ENCODE measurements around the gene ADAMTS17. TPM values are rescaled to one million over a fixed set of nuclear protein-coding genes. Genes with fewer than 3 reads are reported as not detected.

Gene ADAMTS17
- polyA plus RNA-seq, 2 of the 4 experiments (the other 2 are of a cell fraction), result 0.05 TPM; not detected in 1

- Histone ChIP-seq H3K27ac (no peak overlapping the region), H3K4me2 (no peak overlapping the region), H3K4me3 (no peak overlapping the region), H3K9me3 (no peaks in the 10 kb centered on the region), H3K4me1 (no peaks in the 10 kb centered on the region)
- CTCF ChIA-PET, result no interaction called here
- TF ChIP-seq NPAS2 (CRISPR knock-in tag; IDR thresholded peaks at IDR 0.05; ENCODE audit: borderline replicate concordance), result no peak
- no peak for TF ChIP-seq POLR2A (IDR thresholded peaks at IDR 0.05; ENCODE audit: low read length)
- no peak for TF ChIP-seq ZSCAN20 (CRISPR knock-in tag; IDR thresholded peaks at IDR 0.05)
- no peak for TF ChIP-seq MAZ (IDR thresholded peaks at IDR 0.05; ENCODE audit: borderline replicate concordance, low read depth, low read length)
- no peak for TF ChIP-seq HDAC2 (IDR thresholded peaks at IDR 0.05)
- 41% methylated on average over 9 of the region's 9 CpGs for WGBS (ENCODE audit: missing lambda C conversion rate)
- FAIRE-seq (no peak), DNase-seq (ENCODE audit: low read depth in 1 of 2, low spot score in 1 of 2) (peak in 1 of 2 experiments; percentile 28), ATAC-seq (no peak)
- POLR2A ChIA-PET, result no interaction called here
Observed at GRCh38 chr15:99976811-99977271, 364.9 kb downstream of the ADAMTS17 start.

GRCh38 chr15:99976000-99976399 is 365.8 kb downstream of the ADAMTS17 start:
- no peak overlapping the region for H3K4me3 ChIP-seq
- DNase-seq (ENCODE audit: low read depth in 1 of 2, low spot score in 1 of 2) (no peak), FAIRE-seq (no peak), ATAC-seq (peak in 1 of 2 experiments; percentile 37; a peak in 3 of 6 replicates)
- no peak for TF ChIP-seq CEBPB (IDR thresholded peaks at IDR 0.05)
- TF ChIP-seq KDM5A (IDR thresholded peaks at IDR 0.05), result no peak
- TF ChIP-seq POLR2A (IDR thresholded peaks at IDR 0.05; ENCODE audit: low read length), result no peak
- no peak for TF ChIP-seq NFE2L2 (conservative IDR thresholded peaks at IDR 0.05; ENCODE audit: low read length)
- TF ChIP-seq E2F6 (IDR thresholded peaks at IDR 0.05; ENCODE audit: borderline replicate concordance, low read depth), result no peak
- no peak for TF ChIP-seq ZFP36 (IDR thresholded peaks at IDR 0.05; ENCODE audit: borderline replicate concordance, partially characterized antibody)
- TF ChIP-seq CHD2 (IDR thresholded peaks at IDR 0.05; ENCODE audit: low read length, partially characterized antibody), result no peak
- no peak for TF ChIP-seq HOXB5 (CRISPR knock-in tag; IDR thresholded peaks at IDR 0.05)
- TF ChIP-seq RARB (CRISPR knock-in tag; IDR thresholded peaks at IDR 0.05), result no peak
- TF ChIP-seq RCOR1 (IDR thresholded peaks at IDR 0.05; ENCODE audit: low read depth, low read length), result no peak
- no peak for TF ChIP-seq CBX8 (IDR thresholded peaks at IDR 0.05)
- TF ChIP-seq RFX5 (IDR thresholded peaks at IDR 0.05), result no peak
- WGBS (ENCODE audit: missing lambda C conversion rate), result 21% methylated on average over 11 of the region's 16 CpGs
- ChIA-PET CTCF (no interaction called here), POLR2A (no interaction called here)
- H3K9me3 ChIP-seq, result no peaks in the 10 kb centered on the region
- no peak overlapping the region for H3K27ac ChIP-seq
- H3K4me1 ChIP-seq, result no peaks in the 10 kb centered on the region
- no peak overlapping the region for H3K4me2 ChIP-seq

- Histone ChIP-seq H3K4me2 (no peak overlapping the region), H3K4me3 (no peak overlapping the region), H3K27ac (no peak overlapping the region), H3K4me1 (no peaks in the 10 kb centered on the region), H3K9me3 (no peaks in the 10 kb centered on the region)
- ChIA-PET POLR2A (no interaction called here), CTCF (no interaction called here)
- DNase-seq (ENCODE audit: low read depth in 1 of 2, low spot score in 1 of 2), result no peak
- no peak for ATAC-seq
- TF ChIP-seq ZC3H11A (IDR thresholded peaks at IDR 0.05), result no peak
- no peak for TF ChIP-seq GATA3 (IDR thresholded peaks at IDR 0.05; ENCODE audit: borderline replicate concordance)
- TF ChIP-seq CBX8 (IDR thresholded peaks at IDR 0.05), result no peak
- no peak for TF ChIP-seq FOSB (CRISPR knock-in tag; IDR thresholded peaks at IDR 0.05)
- no peak for TF ChIP-seq ATOH8 (CRISPR knock-in tag; IDR thresholded peaks at IDR 0.05; ENCODE audit: low read depth)
- TF ChIP-seq FOXS1 (CRISPR knock-in tag; IDR thresholded peaks at IDR 0.05), result no peak
- TF ChIP-seq USF2 (IDR thresholded peaks at IDR 0.05), result no peak
- TF ChIP-seq BCL3 (IDR thresholded peaks at IDR 0.05), result no peak
- TF ChIP-seq TFCP2L1 (CRISPR knock-in tag; IDR thresholded peaks at IDR 0.05), result no peak
- TF ChIP-seq RAD21 (conservative IDR thresholded peaks at IDR 0.05 in 1 of 2, IDR thresholded peaks at IDR 0.05 in 1 of 2), result no peak
- no peak for TF ChIP-seq RCOR1 (IDR thresholded peaks at IDR 0.05; ENCODE audit: low read depth, low read length)
- no peak for TF ChIP-seq REST (IDR thresholded peaks at IDR 0.05)
- TF ChIP-seq POLR2AphosphoS2 (conservative IDR thresholded peaks at IDR 0.05; ENCODE audit: low read length), result no peak
- no peak for TF ChIP-seq CEBPB (IDR thresholded peaks at IDR 0.05)
- TF ChIP-seq CHD4 (IDR thresholded peaks at IDR 0.05; ENCODE audit: borderline replicate concordance), result no peak
- TF ChIP-seq CHD2 (IDR thresholded peaks at IDR 0.05; ENCODE audit: low read length, partially characterized antibody), result no peak
- TF ChIP-seq ZSCAN20 (CRISPR knock-in tag; IDR thresholded peaks at IDR 0.05), result no peak
- TF ChIP-seq RFX5 (IDR thresholded peaks at IDR 0.05), result no peak
- WGBS (ENCODE audit: missing lambda C conversion rate), result 62% methylated on average over 17 of the region's 17 CpGs
- FAIRE-seq, result no peak
Observed at GRCh38 chr15:99974246-99974645, 367.5 kb downstream of the ADAMTS17 start.

Measured in A549 (cell line).